GM12801 (cell line): ENCODE results near the gene LINGO4.

ENCODE experiments used
- CTCF ChIP-seq: IDR thresholded peaks from one replicate; pipeline ENCODE4 v1.5.1; 2011; ENCODE audit warnings: control low read depth; ENCODE audit not compliant: insufficient read length; ENCODE audit errors: extremely low read depth

Gene LINGO4

GRCh38 chr1:151805066-151805820, at the start of gene LINGO4:
Gene LINGO4 (minus strand): TSS chr1:151805419. CDS start chr1:151802704, 2,715 bp downstream.
- TF ChIP-seq CTCF, result no peak

GRCh38 chr1:151854658-151855057, 49.4 kb upstream of the LINGO4 start:
- no peak for TF ChIP-seq CTCF

- TF ChIP-seq CTCF, result no peak
Observed at GRCh38 chr1:151853411-151853943, 48.3 kb upstream of the LINGO4 start, which contains the start of gene THEM5. Gene THEM5 (minus strand): TSS chr1:151853712. CDS start chr1:151853565, 147 bp downstream.

- no peak for TF ChIP-seq CTCF
Observed at GRCh38 chr1:151852733-151853132, 47.5 kb upstream of the LINGO4 start.

- no peak for TF ChIP-seq CTCF
Observed at GRCh38 chr1:151851886-151852285, 46.7 kb upstream of the LINGO4 start.

- TF ChIP-seq CTCF, result no peak
Observed at GRCh38 chr1:151849871-151850270, 44.7 kb upstream of the LINGO4 start.

GRCh38 chr1:151849126-151849525, 43.9 kb upstream of the LINGO4 start:
- TF ChIP-seq CTCF, result no peak
